ENCODE results near the gene SMIM27. TPM values are rescaled to one million over a fixed set of nuclear protein-coding genes. Genes with fewer than 3 reads are reported as not detected.

The SMIM27 gene
- total and polyA plus RNA-seq, 3 donors from 2014 or later, result 24.8 to 58.6 (median 43.3) TPM

DNA sequence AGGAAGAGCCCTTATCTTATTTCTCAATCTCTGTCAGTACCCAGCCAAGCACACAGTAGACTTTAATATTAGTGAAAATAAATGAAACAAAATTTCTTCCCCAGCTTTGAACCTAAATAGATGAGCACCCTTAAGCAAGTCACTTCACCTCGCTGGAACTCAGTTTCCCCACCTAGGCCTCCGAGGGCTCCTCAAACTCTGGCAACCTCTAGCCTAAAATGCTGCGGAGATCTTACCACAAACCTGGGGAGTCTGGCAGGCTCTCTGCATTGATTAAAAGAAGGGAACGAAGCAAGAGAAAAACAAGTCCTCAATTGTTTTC, 26.5 kb upstream of the SMIM27 start:
- no peak for TF ChIP-seq POLR2A (IDR thresholded peaks at IDR 0.05)
- TF ChIP-seq, protein P1, sequence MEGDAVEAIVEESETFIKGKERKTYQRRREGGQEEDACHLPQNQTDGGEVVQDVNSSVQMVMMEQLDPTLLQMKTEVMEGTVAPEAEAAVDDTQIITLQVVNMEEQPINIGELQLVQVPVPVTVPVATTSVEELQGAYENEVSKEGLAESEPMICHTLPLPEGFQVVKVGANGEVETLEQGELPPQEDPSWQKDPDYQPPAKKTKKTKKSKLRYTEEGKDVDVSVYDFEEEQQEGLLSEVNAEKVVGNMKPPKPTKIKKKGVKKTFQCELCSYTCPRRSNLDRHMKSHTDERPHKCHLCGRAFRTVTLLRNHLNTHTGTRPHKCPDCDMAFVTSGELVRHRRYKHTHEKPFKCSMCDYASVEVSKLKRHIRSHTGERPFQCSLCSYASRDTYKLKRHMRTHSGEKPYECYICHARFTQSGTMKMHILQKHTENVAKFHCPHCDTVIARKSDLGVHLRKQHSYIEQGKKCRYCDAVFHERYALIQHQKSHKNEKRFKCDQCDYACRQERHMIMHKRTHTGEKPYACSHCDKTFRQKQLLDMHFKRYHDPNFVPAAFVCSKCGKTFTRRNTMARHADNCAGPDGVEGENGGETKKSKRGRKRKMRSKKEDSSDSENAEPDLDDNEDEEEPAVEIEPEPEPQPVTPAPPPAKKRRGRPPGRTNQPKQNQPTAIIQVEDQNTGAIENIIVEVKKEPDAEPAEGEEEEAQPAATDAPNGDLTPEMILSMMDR (IDR thresholded peaks at IDR 0.05), result no peak
- WGBS, 2 donors, result 0 to 2% methylated on average over 4 of the region's 4 CpGs
- Histone ChIP-seq H3K27ac (peak overlapping the region; percentile 92), H3K9me3 (no peaks in the 10 kb centered on the region), H3K27me3 (no peaks in the 10 kb centered on the region), H3K4me3 (peak overlapping the region; percentile 68 to 73), H3K36me3 (ENCODE audit: low read depth, missing control alignments) (no peaks in the 10 kb centered on the region), H3K4me1 (peaks cover 11% of the 10 kb centered on the region)
- DNase-seq, result no peak
- intact Hi-C loops (cut with DNase I; ENCODE audit: low total_unique reads), result no loop called here

DNA sequence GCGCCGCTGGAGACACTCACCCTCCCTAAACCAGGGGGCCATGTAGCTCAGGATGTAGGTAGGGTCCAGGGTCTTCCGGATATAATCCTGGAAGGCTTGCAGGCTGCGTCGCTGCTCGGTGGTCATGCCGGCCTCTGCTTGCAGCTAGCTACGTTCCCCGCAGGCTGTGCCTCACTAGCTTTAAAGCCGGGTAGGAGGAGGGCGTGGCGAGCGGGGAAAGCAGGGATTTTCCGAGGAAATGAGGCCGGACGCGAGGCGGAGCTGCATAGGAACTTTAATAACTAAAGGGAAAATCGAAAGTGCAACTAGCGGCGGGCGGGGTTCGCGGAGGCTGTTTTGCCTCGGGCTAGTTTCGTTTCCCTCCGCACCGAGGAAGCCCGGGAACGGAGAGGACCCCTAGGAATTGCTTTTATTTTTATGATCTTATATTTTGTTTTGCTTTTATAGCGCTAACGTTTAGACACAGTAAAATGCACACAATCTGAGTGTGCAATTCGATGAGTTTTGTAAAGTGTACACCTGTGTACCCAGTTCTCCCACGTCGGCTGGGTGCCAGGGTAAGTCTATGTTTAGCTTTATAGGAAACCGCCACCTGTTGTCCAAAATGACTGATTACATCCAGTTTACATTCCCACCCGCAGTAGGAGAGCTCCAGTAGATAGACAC, 26.0 kb upstream of the SMIM27 start, which contains the start of gene RIGI:
RIGI (minus strand) TSS at position 156 of the 666 bp plus-strand sequence; CDS start at position 126, 30 bp downstream.
- Histone ChIP-seq H3K27ac (peak within 1 kb of the TSS; percentile 92), H3K36me3 (ENCODE audit: low read depth, missing control alignments) (no peaks in the 10 kb centered on the region), H3K9me3 (no peaks in the 10 kb centered on the region), H3K4me3 (peak within 1 kb of the TSS; percentile 68 to 73), H3K27me3 (no peaks in the 10 kb centered on the region), H3K4me1 (peaks cover 11% of the 10 kb centered on the region)
- 0 to 1% methylated on average over 37 of the region's 37 CpGs for WGBS, 2 donors
- DNase-seq, result peak; percentile 95
- TF ChIP-seq, protein P1 (IDR thresholded peaks at IDR 0.05), result peak; percentile 32 to 40 (median 32)
- peak; percentile 20 for TF ChIP-seq POLR2A (IDR thresholded peaks at IDR 0.05)
- intact Hi-C loops (cut with DNase I; ENCODE audit: low total_unique reads), result no loop called here

DNA sequence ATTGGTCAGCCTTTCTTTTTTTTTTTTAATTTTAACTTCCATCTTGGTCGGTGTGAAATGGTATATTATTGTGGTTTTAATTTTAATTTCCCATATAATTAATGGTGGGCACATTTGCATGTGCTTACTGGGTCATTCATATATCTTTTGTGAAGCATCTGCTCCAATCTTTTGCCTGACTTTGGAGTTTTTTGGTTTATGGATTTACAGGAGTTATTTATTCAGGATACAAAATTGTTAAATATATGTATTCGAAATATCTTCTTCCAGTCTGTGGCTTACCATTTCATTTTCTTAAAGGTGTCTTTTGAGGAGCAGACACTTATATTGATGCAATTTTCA, 25.4 kb upstream of the SMIM27 start:
- Histone ChIP-seq H3K27me3 (no peaks in the 10 kb centered on the region), H3K27ac (peak overlapping the region; percentile 92), H3K4me3 (peak overlapping the region; percentile 68 to 73), H3K9me3 (no peaks in the 10 kb centered on the region), H3K4me1 (peaks cover 11% of the 10 kb centered on the region), H3K36me3 (ENCODE audit: low read depth, missing control alignments) (no peaks in the 10 kb centered on the region)
- intact Hi-C loops (cut with DNase I; ENCODE audit: low total_unique reads), result no loop called here
- 8 to 11% methylated on average over 2 of the region's 2 CpGs for WGBS, 2 donors
- DNase-seq, result no peak
- no peak for TF ChIP-seq POLR2A (IDR thresholded peaks at IDR 0.05)
- TF ChIP-seq, protein P1 (IDR thresholded peaks at IDR 0.05), result no peak

DNA sequence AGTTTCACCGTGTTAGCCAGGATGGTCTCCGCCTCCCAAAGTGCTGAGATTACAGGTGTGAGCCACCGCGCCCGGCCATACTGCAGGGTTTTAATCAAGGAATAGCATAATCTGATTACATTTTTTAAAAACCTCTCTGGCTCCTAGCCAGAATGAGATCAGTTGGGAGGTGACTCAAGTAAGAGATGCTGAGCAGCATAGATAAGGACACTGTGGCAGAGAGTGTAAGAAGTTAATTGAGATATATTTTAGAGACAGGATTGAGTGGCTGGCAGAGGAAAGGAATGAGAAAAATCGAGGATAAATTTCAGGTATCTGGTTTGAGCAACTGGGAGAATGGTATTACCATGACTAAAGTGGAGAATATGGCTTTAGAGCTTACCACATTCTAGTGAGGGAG, 18.8 kb upstream of the SMIM27 start:
- 93 to 97% methylated on average over 6 of the region's 6 CpGs for WGBS, 2 donors
- no peak for DNase-seq
- intact Hi-C loops (cut with DNase I; ENCODE audit: low total_unique reads), result no loop called here

More for the DNA sequence above, 18.8 kb upstream of the SMIM27 start:
- H3K9me3 ChIP-seq, result no peaks in the 10 kb centered on the region
- no peaks in the 10 kb centered on the region for H3K4me1 ChIP-seq
- H3K27ac ChIP-seq, result no peak overlapping the region
- no peaks in the 10 kb centered on the region for H3K27me3 ChIP-seq
- no peak for TF ChIP-seq POLR2A (IDR thresholded peaks at IDR 0.05)
- TF ChIP-seq, protein P1 (IDR thresholded peaks at IDR 0.05), result no peak
- no peak overlapping the region for H3K4me3 ChIP-seq
- H3K36me3 ChIP-seq (ENCODE audit: low read depth, missing control alignments), result no peaks in the 10 kb centered on the region
